ENCODE results near the gene FATE1. TPM values are rescaled to one million over a fixed set of nuclear protein-coding genes. Genes with fewer than 3 reads are reported as not detected.

FATE1 gene
- polyA plus RNA-seq, 1 donor from 2014 or later: not detected

DNA sequence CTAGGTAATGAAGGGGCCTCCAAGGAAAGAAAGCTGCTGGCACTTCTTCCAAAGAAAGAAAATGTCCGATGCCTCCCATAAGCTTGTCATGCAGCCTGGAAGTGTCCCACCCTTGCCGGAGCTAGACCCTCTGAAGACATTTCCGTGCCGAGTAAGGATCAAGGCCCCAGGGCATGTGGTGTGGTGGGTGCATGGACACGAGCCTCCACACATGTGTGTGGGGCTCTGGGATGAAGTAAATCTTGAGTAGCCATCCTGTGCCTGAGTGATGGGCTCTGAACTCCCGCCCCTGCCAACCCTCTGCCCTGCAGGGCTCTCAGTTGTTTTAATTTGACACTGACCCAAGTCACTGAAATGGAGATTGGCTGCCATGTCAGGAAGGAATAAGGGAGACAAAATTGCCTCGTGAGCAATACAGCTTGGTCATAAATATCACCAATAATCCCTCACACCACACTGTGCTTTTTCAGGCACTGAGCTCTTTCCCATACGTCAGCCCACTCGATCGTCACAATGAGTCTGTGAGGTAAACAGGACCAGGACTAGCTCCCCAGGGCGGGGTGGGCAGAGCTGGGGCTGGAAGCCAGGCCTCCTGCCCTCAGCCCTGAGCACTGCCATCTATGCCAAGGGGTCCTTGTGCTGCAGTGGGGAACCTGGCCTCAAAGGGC is 43.3 kb downstream of the FATE1 start:
- no peak overlapping the region for H3K4me2 ChIP-seq (ENCODE audit: low read length)

DNA sequence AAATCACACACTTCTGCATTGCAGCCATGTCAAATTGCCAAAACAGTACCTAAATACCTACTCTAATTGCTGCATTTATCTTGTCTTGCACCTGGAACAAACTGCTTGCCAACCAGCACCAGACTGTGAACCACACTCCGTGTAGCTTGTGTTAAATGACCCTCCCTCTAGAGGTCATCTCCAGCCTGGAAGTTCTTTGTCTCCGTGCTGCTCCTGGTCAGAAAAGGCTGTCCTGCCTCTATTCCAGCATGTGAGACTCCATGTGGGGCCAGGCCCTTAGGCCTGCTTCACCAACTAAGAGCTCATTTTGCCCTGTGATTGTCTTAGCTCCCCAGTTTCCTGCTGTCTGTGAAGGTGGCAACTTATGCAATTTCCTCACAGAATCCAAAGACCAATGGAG is 47.0 kb downstream of the FATE1 start:
- Histone ChIP-seq H3K79me2 (replicated peaks; ENCODE audit: insufficient read depth, low read length) (no peaks in the 10 kb centered on the region), H3F3A (ENCODE audit: insufficient read depth, low read length, poor library complexity, severe bottlenecking) (no peaks in the 10 kb centered on the region), H3K9ac (ENCODE audit: low read length) (no peak overlapping the region), H3K9me2 (ENCODE audit: insufficient read depth, low read length) (no peaks in the 10 kb centered on the region), H2AFZ (ENCODE audit: low read depth, low read length) (no peak overlapping the region), H3K27me3 (ENCODE audit: insufficient read depth, low read depth, low read length) (no peaks in the 10 kb centered on the region), H3K9me3 (ENCODE audit: low read length) (no peaks in the 10 kb centered on the region), H3K36me3 (ENCODE audit: insufficient read depth, low read length) (no peaks in the 10 kb centered on the region), H3K4me2 (ENCODE audit: low read length) (no peak overlapping the region), H3K27ac (ENCODE audit: low read length) (no peak overlapping the region), H4K20me1 (ENCODE audit: insufficient read depth) (no peaks in the 10 kb centered on the region), H3K4me3 (ENCODE audit: low read length) (no peak overlapping the region)
- TF ChIP-seq, protein P1, sequence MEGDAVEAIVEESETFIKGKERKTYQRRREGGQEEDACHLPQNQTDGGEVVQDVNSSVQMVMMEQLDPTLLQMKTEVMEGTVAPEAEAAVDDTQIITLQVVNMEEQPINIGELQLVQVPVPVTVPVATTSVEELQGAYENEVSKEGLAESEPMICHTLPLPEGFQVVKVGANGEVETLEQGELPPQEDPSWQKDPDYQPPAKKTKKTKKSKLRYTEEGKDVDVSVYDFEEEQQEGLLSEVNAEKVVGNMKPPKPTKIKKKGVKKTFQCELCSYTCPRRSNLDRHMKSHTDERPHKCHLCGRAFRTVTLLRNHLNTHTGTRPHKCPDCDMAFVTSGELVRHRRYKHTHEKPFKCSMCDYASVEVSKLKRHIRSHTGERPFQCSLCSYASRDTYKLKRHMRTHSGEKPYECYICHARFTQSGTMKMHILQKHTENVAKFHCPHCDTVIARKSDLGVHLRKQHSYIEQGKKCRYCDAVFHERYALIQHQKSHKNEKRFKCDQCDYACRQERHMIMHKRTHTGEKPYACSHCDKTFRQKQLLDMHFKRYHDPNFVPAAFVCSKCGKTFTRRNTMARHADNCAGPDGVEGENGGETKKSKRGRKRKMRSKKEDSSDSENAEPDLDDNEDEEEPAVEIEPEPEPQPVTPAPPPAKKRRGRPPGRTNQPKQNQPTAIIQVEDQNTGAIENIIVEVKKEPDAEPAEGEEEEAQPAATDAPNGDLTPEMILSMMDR (IDR thresholded peaks at IDR 0.05; ENCODE audit: poor library complexity, severe bottlenecking): no peak
- no peak for TF ChIP-seq EP300 (conservative IDR thresholded peaks at IDR 0.05; ENCODE audit: poor library complexity, severe bottlenecking)

More for the DNA sequence above, 43.3 kb downstream of the FATE1 start:
- no peaks in the 10 kb centered on the region for H3K27me3 ChIP-seq (ENCODE audit: insufficient read depth, low read depth, low read length)
- TF ChIP-seq, protein P1 (IDR thresholded peaks at IDR 0.05; ENCODE audit: poor library complexity, severe bottlenecking): no peak
- TF ChIP-seq MXI1 (conservative IDR thresholded peaks at IDR 0.05; ENCODE audit: poor library complexity, severe bottlenecking) (no peak), SMC3 (conservative IDR thresholded peaks at IDR 0.05; ENCODE audit: poor library complexity) (no peak), RAD21 (conservative IDR thresholded peaks at IDR 0.05) (no peak), EZH2 (IDR thresholded peaks at IDR 0.05; ENCODE audit: borderline replicate concordance, insufficient read depth, low read length, poor library complexity, severe bottlenecking) (no peak), TAF1 (IDR thresholded peaks at IDR 0.05; ENCODE audit: low read depth) (no peak), EP300 (conservative IDR thresholded peaks at IDR 0.05; ENCODE audit: poor library complexity, severe bottlenecking) (no peak), POLR2AphosphoS5 (IDR thresholded peaks at IDR 0.05) (no peak)
- TF ChIP-seq, protein P2, sequence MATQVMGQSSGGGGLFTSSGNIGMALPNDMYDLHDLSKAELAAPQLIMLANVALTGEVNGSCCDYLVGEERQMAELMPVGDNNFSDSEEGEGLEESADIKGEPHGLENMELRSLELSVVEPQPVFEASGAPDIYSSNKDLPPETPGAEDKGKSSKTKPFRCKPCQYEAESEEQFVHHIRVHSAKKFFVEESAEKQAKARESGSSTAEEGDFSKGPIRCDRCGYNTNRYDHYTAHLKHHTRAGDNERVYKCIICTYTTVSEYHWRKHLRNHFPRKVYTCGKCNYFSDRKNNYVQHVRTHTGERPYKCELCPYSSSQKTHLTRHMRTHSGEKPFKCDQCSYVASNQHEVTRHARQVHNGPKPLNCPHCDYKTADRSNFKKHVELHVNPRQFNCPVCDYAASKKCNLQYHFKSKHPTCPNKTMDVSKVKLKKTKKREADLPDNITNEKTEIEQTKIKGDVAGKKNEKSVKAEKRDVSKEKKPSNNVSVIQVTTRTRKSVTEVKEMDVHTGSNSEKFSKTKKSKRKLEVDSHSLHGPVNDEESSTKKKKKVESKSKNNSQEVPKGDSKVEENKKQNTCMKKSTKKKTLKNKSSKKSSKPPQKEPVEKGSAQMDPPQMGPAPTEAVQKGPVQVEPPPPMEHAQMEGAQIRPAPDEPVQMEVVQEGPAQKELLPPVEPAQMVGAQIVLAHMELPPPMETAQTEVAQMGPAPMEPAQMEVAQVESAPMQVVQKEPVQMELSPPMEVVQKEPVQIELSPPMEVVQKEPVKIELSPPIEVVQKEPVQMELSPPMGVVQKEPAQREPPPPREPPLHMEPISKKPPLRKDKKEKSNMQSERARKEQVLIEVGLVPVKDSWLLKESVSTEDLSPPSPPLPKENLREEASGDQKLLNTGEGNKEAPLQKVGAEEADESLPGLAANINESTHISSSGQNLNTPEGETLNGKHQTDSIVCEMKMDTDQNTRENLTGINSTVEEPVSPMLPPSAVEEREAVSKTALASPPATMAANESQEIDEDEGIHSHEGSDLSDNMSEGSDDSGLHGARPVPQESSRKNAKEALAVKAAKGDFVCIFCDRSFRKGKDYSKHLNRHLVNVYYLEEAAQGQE (IDR thresholded peaks at IDR 0.05; ENCODE audit: borderline replicate concordance): no peak
- no peaks in the 10 kb centered on the region for H3K9me2 ChIP-seq (ENCODE audit: insufficient read depth, low read length)
- no peaks in the 10 kb centered on the region for H3F3A ChIP-seq (ENCODE audit: insufficient read depth, low read length, poor library complexity, severe bottlenecking)
- no peaks in the 10 kb centered on the region for H3K79me2 ChIP-seq (replicated peaks; ENCODE audit: insufficient read depth, low read length)
- no peak overlapping the region for H3K9ac ChIP-seq (ENCODE audit: low read length)
- H3K9me3 ChIP-seq (ENCODE audit: low read length): no peaks in the 10 kb centered on the region
- no peaks in the 10 kb centered on the region for H4K20me1 ChIP-seq (ENCODE audit: insufficient read depth)
- H3K4me3 ChIP-seq (ENCODE audit: low read length): no peak overlapping the region
- H2AFZ ChIP-seq (ENCODE audit: low read depth, low read length): no peak overlapping the region
- H3K27ac ChIP-seq (ENCODE audit: low read length): no peak overlapping the region
- H3K36me3 ChIP-seq (ENCODE audit: insufficient read depth, low read length): no peaks in the 10 kb centered on the region
